SK-N-SH treated with all-trans-retinoic acid at 6 μM for 48 hours (cell line): ENCODE results near the gene EGR1.

ENCODE experiments used
- ATAC-seq: fragments of 200-7000 bp; cut with Tn5 transposase; 3 replicates; pipeline ENCODE4 v1.9.1; 2020; ENCODE audit warnings: mild to moderate bottlenecking, moderate library complexity
- BACH2 ChIP-seq: fragments of 250-450 bp; sonication (Bioruptor Pico); IDR thresholded peaks from 2 replicates; pipeline ENCODE4 v1.9.0; 2021; ENCODE audit warnings: mild to moderate bottlenecking, borderline replicate concordance
- CREB5 ChIP-seq: fragments of 250-450 bp; sonication (Bioruptor Pico); IDR thresholded peaks from 2 replicates; pipeline ENCODE4 v1.5.1; 2020; ENCODE audit warnings: low read depth, mild to moderate bottlenecking, moderate library complexity
- CSDC2 ChIP-seq: fragments of 250-450 bp; sonication (Bioruptor Pico); IDR thresholded peaks from 2 replicates; pipeline ENCODE4 v1.5.0; 2020; ENCODE audit warnings: mild to moderate bottlenecking, moderate library complexity
- CSRNP3 ChIP-seq: fragments of 250-450 bp; sonication (Bioruptor Pico); IDR thresholded peaks from 2 replicates; pipeline ENCODE4 v1.5.1; 2021; ENCODE audit warnings: mild to moderate bottlenecking, moderate library complexity
- ESRRG ChIP-seq: fragments of 250-450 bp; sonication (Bioruptor Pico); IDR thresholded peaks from 2 replicates; pipeline ENCODE4 v1.6.1; 2021; ENCODE audit warnings: mild to moderate bottlenecking
- GLIS3 ChIP-seq: fragments of 250-450 bp; sonication (Bioruptor Pico); IDR thresholded peaks from 2 replicates; pipeline ENCODE4 v1.5.0; 2020; ENCODE audit warnings: mild to moderate bottlenecking, moderate library complexity
- OSR1 ChIP-seq: fragments of 250-450 bp; sonication (Bioruptor Pico); IDR thresholded peaks from 2 replicates; pipeline ENCODE4 v1.8.0; 2022; ENCODE audit warnings: moderate library complexity, mild to moderate bottlenecking, inconsistent platforms
- PATZ1 ChIP-seq: fragments of 250-450 bp; sonication (Bioruptor Pico); IDR thresholded peaks from 2 replicates; pipeline ENCODE4 v1.8.0; 2020; ENCODE audit warnings: mild to moderate bottlenecking, moderate library complexity, borderline replicate concordance
- POU6F1 ChIP-seq: fragments of 250-450 bp; sonication (Bioruptor Pico); IDR thresholded peaks from 2 replicates; pipeline ENCODE4 v1.8.0; 2021; ENCODE audit warnings: low read depth, mild to moderate bottlenecking, moderate library complexity, borderline replicate concordance
- RARB ChIP-seq: fragments of 250-450 bp; sonication (Bioruptor Pico); IDR thresholded peaks from 2 replicates; pipeline ENCODE4 v1.8.0; 2021; ENCODE audit warnings: mild to moderate bottlenecking, moderate library complexity
- TCF4 ChIP-seq: fragments of 250-450 bp; sonication (Bioruptor Pico); IDR thresholded peaks from 2 replicates; pipeline ENCODE4 v1.8.0; 2021; ENCODE audit warnings: mild to moderate bottlenecking, moderate library complexity, borderline replicate concordance
- TOX ChIP-seq: fragments of 250-450 bp; sonication (Bioruptor Pico); IDR thresholded peaks from 2 replicates; pipeline ENCODE4 v1.8.0; 2021; ENCODE audit warnings: mild to moderate bottlenecking, moderate library complexity, borderline replicate concordance
- TSHZ2 ChIP-seq: fragments of 250-450 bp; sonication (Bioruptor Pico); IDR thresholded peaks from 2 replicates; pipeline ENCODE4 v1.5.0; 2020; ENCODE audit warnings: mild to moderate bottlenecking, moderate library complexity
- ZC3H10 ChIP-seq: fragments of 250-450 bp; sonication (Bioruptor Pico); IDR thresholded peaks from 2 replicates; pipeline ENCODE4 v1.5.1; 2021; ENCODE audit warnings: mild to moderate bottlenecking, moderate library complexity
- ZFP3 ChIP-seq: fragments of 250-450 bp; sonication (Bioruptor Pico); IDR thresholded peaks from 2 replicates; pipeline ENCODE4 v1.5.0; 2020; ENCODE audit warnings: mild to moderate bottlenecking, moderate library complexity
- ZFP30 ChIP-seq: fragments of 450-650 bp; formaldehyde crosslinking; IDR thresholded peaks from 2 replicates; pipeline ENCODE4 v1.5.0; 2022; ENCODE audit warnings: mild to moderate bottlenecking, moderate library complexity
- ZNF565 ChIP-seq: fragments of 450-650 bp; formaldehyde crosslinking; conservative IDR thresholded peaks from 2 replicates; pipeline ENCODE4 v1.5.0; 2020; ENCODE audit warnings: low read depth, mild to moderate bottlenecking, moderate library complexity
- ZNF70 ChIP-seq: fragments of 450-650 bp; formaldehyde crosslinking; IDR thresholded peaks from 2 replicates; pipeline ENCODE4 v1.5.0; 2020; ENCODE audit warnings: mild to moderate bottlenecking, moderate library complexity
- ZNF8 ChIP-seq: fragments of 450-650 bp; formaldehyde crosslinking; IDR thresholded peaks from 2 replicates; pipeline ENCODE4 v1.5.0; 2020; ENCODE audit warnings: mild to moderate bottlenecking, moderate library complexity

The EGR1 gene

GRCh38 chr5:138444774-138445546 lies 20.3 kb upstream of the EGR1 start:
- no peak for ATAC-seq
- no peak for TF ChIP-seq CREB5 (CRISPR knock-in tag)
- no peak for TF ChIP-seq TOX (CRISPR knock-in tag)
- TF ChIP-seq PATZ1 (CRISPR knock-in tag), result no peak
- TF ChIP-seq OSR1 (CRISPR knock-in tag), result no peak
- no peak for TF ChIP-seq CSRNP3 (CRISPR knock-in tag)
- TF ChIP-seq ESRRG (CRISPR knock-in tag), result no peak
- no peak for TF ChIP-seq ZFP3 (CRISPR knock-in tag)
- TF ChIP-seq RARB (CRISPR knock-in tag), result no peak
- TF ChIP-seq BACH2, result no peak
- no peak for TF ChIP-seq ZNF565
- no peak for TF ChIP-seq ZC3H10
- TF ChIP-seq GLIS3 (CRISPR knock-in tag), result no peak
- TF ChIP-seq CSDC2 (CRISPR knock-in tag), result no peak
- TF ChIP-seq POU6F1 (CRISPR knock-in tag), result no peak
- no peak for TF ChIP-seq ZNF8 (CRISPR knock-in tag)
- no peak for TF ChIP-seq TCF4 (CRISPR knock-in tag)
- no peak for TF ChIP-seq ZFP30 (CRISPR knock-in tag)

- no peak for ATAC-seq
- TF ChIP-seq ZNF565 (no peak), TOX (CRISPR knock-in tag) (no peak), ZFP3 (CRISPR knock-in tag) (no peak), CSRNP3 (CRISPR knock-in tag) (no peak), BACH2 (no peak), CREB5 (CRISPR knock-in tag) (no peak), ZNF70 (CRISPR knock-in tag) (no peak), ZFP30 (CRISPR knock-in tag) (no peak), ZNF8 (CRISPR knock-in tag) (no peak), TSHZ2 (CRISPR knock-in tag) (no peak), POU6F1 (CRISPR knock-in tag) (no peak), RARB (CRISPR knock-in tag) (no peak), ZC3H10 (no peak)
These were observed 19.6 kb upstream of the EGR1 start for GRCh38 chr5:138445547-138446271.
